Gastrocnemius medialis (tissue), 4 donors: ENCODE data around the gene PDE3B.

Source experiments
- CTCF ChIP-seq, 5 experiments: fragments of 450-650 bp in 3 of 5; fragments of 200-600 bp in 2 of 5; sonication (generic) in 2 of 5; IDR thresholded peaks in 4 of 5; conservative IDR thresholded peaks in 1 of 5; 1 replicate in 4 of 5; 2 replicates in 1 of 5; pipeline ENCODE4 v1.5.1; 2016 to 2019; ENCODE audit warnings: antibody characterized with exemption in 5 of 5, mild to moderate bottlenecking in 3 of 5, moderate library complexity in 3 of 5
- POLR2A ChIP-seq, 2 donors: fragments of 450-650 bp; IDR thresholded peaks; one replicate each; pipeline ENCODE4 v1.6.1; 2017; ENCODE audit warnings: antibody characterized with exemption in 2 of 2, mild to moderate bottlenecking in 2 of 2, moderate library complexity in 2 of 2

DNA sequence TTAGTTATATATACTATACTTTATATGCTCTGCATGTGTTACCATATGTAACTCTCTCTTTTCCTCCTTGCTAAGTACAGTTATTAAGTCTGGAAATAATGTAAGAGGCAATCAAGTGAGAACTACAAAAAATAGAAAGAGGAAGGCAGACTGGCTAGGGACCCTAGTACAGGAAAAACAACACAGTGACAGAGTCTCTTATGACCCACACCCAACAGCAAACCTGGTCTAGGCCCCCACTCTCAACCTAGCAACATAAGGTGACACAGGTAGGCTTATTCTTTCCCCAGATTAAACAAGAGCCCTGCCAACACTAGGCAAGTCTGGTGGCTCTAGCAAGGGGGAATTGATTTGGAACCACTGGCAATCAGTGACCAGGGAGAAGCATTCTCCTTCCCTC lies 132.3 kb downstream of the PDE3B start:
- TF ChIP-seq CTCF (IDR thresholded peaks at IDR 0.05 in 4 of 5, conservative IDR thresholded peaks at IDR 0.05 in 1 of 5) (no peak), POLR2A (IDR thresholded peaks at IDR 0.05) (no peak)
